Stimulated activated CD4-positive, alpha-beta T cell treated with anti-CD3 and anti-CD28 coated beads, Interleukin-1b, Interleukin-23, amount 100 ng/mL, for 1 hour (primary cell): Measurements from ENCODE around the gene TNXB.
A peak's percentile ranks its signal among the peaks of the same experiment; 100 is the strongest.
"Not testable (repeated sequence)": the region's sequence is repeated elsewhere in the genome, so short reads cannot be mapped to it uniquely, and the experiment has no call there.

Source experiments
- DNase-seq, 2 donors: peaks; one replicate each; pipeline ENCODE4 v3.0.0-alpha.2; 2020; ENCODE audit warnings: low read depth in 2 of 2

TNXB gene

DNA sequence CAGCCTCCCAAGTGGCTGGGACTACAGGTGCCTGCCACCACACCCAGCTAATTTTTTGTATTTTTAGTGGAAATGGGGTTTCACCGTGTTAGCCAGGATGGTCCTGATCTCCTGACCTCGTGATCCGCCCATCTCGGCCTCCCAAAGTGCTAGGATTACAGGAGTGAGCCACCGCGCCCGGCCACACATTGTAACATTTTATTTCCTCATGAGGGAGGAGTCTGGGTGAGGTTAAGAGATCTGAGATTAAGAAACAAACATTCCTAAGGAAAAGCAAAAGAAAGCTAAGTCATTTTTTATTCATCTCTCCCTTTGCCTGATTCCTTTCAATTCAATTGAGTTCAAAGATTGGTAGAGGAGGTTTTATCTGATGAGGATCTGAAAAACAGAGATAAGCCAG, 35.1 kb upstream of the TNXB start:
- DNase-seq, result not testable (repeated sequence)

DNA sequence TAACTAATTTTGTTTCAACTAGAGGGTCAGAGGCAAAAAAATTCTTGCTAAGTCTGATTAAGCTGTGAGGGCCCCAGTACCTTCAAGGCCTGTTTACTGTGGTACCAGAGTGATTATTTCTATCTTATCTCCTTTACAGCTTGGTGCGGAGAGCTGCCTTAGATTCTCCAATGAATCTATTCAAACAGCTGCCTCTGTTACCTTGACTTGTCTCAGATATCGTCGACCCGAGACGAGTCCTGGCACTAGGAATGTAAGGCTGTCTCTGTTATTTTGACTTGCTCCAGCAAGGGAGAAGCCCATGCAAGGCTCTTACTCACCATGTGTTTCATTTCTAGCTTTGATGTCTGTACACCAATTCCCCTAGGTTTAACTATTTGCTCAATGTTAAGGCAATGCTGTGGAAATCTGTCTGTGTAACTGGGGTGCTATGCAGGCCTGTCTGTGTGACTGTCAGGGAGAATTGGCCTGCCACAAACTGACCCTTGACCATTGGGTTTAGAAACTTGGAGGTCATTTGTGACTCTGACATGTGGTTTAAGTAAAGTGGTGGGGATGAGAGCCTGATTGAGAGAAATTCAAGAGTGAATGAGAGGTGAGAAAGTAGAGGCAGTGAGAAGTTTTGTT, 31.4 kb upstream of the TNXB start:
- DNase-seq, result no peak

DNA sequence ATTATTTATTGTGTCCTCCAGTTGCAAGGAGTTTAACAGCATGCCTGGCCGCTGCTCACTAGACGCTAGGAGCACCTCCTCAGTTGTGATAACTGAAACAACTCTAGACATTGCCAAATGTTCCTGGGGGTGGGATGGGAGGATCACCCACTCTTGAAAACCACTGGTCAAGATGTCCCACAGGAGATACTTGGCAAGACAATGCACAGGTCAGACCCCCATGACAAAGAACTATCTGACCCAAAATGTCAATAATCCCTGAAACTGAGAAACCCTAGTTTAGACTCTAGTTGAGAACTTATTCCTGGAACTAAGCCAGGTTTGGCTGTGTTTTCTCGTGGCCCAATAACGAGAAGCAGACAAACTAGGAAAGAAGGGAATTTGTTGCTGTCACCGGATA, 30.5 kb upstream of the TNXB start:
- no peak for DNase-seq

DNA sequence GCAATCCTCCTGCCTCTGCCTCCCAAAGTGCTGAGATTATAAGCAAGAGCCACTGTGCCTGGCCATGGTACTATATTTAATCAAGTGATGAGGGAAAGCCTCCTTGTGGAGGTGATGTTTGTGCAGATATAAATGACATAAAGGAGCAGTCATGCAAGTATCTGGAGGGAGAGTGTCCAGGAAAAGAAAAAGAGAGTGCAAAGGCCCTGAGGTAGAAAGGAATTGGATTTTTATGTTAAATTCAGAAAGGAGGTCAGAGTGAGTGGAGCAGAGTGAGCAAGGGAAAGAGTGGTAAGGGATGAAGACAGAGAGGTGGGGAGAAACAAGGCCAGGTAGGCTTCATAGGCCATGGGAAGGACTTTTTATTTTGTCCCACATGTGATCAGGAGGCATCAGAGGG, 28.3 kb upstream of the TNXB start:
- DNase-seq, result no peak

DNA sequence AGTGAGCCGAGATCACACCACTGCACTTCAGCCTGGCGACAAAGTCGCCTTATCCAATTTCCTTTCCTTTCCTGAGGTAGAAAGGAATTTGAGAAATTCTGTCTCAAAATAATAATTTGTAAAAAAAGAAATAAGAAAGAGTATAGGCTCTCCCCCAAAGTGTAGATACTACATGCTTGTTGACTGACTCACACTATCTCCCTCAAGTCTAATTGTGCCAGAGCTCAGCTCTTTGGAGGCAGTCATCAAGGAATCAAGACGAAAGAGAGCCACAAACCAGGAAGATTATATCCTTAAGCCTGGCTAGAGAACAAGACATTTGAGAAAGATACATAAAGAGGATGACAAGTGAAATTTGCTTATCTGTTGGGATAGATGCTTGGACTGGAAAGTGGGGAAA, 24.6 kb upstream of the TNXB start:
- no peak for DNase-seq

DNA sequence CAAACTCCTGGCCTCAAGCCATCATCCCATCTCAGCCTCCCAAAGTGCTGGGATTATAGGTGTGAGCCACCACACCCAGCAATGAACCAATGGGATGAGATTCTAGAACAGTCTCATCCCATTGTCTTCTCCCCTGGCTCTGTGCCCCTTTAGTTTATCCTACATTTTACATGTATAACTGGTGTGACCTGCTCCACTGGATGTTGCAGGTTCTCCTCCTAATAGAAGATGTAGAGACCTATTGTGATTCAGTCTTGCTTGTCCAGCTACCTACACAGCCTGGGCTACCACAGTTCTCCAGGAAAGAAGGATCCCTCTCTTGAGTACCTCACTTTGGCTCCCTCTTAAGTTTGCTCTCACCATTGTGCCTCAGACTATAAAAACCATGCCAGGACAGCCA, 23.0 kb upstream of the TNXB start:
- DNase-seq, result no peak

DNA sequence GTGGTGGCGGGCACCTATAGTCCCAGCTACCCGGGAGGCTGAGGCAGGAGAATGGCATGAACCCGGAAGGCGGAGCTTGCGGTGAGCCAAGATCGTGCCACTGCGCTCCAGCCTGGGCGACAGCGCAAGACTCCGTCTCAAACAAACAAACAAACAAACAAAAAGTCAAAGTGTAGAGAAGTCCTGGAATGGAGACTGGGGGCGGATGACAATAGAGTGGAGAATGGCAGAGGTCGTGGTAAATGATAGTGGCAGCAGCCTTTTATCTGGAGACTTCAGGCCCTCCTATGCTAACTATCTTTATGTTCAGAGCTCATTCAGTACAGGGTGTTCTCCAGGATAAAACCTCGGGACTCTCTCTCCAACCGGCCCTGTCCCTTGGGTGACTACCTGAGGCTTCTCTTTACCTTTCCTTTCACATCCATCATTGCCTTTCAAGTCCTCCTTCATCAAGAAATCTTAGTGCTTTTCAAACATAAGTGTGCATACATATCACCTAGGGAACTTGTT, 22.4 kb upstream of the TNXB start:
- DNase-seq, result no peak

DNA sequence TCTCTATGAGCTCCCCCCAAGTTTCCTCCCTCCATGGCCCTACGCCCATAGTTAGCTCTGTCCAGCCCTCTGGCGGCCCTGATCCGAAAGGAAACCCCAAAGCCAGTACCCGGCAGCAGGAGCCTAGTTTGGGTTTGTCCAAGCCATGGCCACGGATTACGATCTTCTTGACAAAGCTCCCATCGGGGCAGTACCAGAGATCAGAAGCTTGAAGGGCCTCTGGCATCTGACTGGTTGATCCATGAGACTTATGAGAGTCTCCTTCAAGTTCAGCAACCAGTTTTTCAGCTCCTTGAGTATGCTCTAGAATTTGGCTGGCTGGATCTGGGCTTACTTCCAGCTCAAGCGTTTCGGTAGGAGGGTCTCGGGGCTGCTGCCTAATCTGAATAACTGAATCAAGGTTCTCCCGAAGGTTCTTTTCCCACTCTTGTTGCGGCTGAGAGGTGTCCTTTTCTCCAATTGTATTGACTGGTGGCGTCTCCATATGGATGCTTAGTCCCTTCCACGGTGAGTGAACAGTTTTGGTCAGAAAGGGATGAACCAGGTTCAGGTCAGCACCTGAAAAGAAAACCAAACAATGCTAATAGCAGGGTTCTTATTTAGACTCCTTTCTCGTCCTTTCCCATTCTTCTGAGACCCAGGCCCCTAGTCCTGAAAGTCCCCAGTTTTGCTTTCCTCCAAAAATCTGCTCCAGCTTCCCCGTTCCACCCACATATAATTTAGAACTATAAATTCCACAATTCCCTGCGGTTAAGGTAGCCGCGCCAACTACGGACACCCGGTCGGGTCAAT, 20.4 kb upstream of the TNXB start:
- no peak for DNase-seq

DNA sequence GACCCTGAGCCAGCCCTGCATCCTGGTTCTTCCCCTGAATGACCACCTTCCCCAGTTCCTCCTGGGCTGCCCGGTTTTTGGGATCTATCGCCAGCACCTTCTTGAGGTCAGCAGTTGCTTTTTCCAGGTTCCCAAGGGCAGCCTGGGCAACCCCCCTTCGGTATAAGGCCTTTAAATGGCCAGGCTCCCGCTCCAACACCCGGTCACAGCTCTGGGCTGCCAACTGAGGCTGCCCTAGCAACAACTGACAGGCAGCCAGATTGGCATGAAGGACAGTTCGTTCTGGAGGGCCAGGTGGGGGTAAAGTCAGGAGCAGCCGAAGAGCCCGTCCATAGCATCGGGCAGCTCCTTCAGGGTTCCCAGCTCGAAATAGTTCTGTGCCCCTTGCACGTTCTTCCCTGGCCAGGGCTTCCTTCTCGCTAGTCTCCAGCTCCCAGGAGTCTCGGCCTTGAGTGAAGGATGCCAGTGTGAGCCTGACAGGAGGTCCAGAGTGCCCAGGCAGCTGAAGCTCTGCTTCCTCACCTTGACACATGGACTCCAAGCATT, 19.7 kb upstream of the TNXB start:
- DNase-seq, result no peak

DNA sequence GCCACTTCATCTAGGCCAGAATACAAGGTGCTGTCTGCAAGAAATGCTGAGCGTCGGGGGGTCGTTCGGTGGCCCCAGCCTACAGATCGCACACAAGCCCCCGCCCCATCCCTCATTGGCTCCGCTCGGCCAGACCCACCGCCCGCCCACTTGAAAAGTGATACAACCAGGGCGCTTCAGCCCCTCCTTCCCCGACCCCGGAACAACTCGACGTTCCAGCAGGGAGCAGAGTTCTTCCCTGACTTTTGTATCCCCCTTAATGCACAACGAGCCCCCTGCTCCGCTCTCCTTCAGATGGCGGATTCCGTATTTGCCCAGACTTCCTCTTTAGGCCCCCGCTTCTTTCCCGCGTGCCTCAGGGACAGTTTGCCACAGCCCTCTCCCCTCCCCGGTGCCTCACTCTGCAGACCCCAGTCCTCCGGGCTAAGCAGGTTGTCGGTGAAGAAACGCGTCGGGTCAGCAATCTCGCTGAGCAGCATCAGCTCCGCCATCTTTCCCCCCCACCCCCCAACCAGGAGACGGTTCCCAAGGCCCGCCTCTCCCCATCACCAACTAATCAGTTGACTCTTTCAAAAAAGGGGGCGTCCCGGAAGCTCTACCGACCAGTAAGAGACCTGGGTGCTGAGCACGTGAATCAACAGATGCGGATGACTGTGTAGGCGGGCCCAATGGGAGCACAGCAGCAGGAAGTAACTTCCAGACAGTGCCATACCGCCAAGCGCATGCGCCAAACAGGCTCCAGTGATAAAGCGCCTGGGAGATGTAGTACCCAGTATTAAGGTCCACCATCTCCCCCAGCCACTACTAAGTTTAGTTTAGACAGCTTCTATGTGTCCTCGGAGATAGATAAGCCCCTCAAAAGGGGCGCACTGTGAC, 18.8 kb upstream of the TNXB start, which contains the start of gene ATF6B:
Gene ATF6B (minus strand): TSS at position 530 of the 876 bp plus-strand sequence. CDS start 39 bp downstream, at position 491.
- peak; percentile 81 to 95 for DNase-seq

DNA sequence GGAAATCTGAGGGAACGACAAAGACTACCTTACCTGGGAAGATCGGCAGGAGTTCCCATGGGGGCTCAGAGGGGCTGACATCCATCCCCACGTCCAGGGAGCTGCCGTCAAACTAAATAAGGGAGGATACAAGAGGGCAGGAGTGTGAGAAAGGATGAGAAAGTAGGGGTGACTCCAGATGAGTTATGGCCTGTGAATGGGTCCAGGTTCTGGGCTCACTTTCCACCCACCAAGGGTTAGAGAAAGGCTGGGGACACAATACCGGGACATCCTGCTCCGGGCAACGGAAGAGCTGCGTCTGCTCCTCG, 18.2 kb upstream of the TNXB start:
- no peak for DNase-seq

DNA sequence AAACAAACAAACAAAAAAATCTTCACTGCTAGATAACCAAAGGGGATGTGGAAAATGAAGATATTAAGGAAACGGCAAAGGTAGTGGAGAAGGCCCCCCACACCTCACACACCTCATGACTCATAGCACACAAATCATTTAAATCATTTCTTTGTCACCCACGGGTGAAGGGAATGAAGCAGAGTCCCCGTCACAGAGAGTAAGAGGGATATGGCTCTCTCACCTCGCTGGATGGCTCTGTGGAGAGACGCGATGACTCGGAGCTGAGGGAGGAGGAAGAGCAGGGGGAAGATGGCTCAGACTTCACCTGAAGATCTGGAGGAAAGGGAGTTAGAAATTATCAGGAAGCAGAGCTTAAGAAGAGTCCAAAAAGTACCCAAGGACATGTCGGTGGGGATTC, 17.7 kb upstream of the TNXB start:
- DNase-seq, result no peak

DNA sequence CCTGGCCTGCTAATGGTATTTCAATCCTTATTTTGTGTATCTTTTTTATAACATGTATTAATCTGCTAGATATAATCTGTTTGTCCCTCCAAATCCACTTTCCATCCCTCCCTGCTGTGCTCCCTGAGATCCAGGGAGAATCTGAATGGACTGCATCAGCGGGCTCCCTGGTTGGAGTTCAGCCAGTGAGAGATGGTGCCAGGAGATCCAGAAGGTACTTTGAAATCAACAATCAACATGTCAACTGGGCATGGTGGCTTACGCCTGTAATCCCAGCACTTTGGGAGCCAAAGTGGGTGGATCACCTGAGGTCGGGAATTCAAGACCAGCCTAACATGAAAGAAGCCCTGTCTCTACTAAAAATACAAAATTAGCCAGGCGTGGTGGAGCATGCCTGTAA, 14.5 kb upstream of the TNXB start:
- no peak for DNase-seq

DNA sequence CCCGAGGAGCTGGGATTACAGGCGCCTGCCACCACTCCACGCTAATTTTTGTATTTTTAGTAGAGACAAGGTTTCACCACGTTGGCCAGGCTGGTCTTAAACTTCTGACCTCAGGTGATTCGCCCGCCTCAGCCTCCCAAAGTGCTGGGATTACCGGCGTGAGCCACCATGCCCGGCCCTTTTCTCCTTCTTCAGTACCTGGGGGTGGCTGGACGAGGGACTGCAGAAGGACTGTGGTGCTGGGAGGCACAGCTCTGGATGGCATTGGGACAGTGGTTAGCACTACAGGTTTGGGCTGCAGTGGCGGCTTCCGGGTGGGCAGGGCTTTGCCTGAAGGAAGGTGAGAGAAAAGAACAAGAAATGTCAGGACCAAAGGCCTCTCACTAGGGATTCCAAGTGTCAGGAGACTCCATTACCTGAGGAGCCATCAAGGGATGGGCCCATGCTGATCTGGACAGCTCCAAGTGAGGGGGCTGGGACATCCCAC, 11.5 kb upstream of the TNXB start:
- no peak for DNase-seq

DNA sequence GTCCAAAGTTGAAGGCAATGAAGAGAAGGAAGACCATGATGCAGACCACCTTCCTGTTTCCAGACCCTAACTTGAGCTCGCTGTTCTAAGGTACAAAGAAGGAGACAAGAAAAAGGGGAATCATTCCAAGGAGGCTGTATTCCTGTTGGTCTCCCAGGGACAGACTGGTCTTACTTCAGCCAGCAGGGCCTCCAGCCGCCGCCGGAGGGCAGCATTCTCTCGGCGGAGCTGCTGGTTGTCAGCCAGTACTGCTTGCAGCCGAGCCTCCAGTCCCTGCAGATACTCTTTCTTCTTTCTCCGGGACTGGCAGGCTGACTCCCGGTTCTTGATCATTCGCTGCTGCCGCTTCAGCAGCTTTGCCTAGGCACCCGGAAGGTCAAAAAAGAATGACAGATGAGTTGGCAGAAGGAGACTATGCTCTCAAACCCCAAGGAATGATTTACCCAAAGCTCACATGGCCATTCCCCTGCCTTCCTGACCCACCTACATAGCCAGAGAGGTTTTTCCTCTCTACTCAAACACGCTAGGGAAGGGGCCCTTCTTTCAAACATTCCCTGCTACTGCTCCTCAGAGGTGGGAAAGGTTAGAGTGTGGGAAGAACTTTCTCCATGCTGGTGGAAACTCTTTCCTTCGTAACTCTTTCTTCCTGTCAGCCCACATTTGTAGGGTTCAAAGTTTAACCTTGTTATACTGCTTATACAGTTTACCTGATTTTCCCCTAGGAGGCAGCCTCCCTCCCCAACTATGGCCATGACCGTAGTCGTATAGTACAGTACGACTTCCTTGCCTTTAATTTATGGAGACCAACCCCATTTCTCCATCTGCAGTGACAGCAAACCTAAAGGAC, 9.9 kb upstream of the TNXB start:
- peak; percentile 31 to 33 for DNase-seq

DNA sequence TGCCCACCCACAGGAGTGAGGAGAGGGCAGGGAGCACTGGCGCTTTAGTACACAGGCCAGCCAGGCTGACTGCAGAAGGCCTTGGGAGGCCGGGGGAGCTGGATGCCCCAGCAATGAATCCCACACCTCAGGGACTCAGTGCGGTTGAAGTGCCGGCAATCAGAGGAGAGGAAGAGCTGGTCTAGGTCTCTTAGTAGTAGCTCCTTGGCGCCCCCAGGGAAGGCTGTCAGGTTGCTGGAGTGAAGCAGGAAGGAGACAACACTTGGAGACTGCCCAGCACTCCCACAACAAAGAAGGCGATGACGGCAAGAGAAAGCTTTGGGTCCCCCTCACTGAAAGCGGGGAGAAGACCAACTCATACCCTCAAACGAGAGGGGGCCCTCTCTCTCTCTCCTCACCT, 8.3 kb upstream of the TNXB start:
- DNase-seq, result no peak

DNA sequence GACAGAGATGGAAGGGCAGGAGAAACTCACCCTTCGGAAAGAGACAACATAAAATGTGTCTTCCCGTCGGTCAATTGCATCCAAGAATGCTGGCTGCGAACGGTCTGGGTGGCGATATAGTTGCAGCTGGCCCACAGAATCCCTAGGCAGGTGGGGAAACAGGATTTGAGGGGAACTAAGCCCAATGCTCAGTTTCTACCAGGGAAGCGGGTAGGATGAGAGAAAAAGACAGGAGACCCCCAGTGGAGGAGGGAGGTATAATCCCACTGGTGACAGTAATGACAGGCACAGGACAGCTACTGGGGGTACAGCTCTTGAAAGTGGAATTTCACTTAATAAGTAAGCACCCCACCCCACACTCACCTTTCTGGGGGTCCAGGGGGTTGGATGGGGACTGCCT, 7.5 kb upstream of the TNXB start:
- DNase-seq, result no peak

DNA sequence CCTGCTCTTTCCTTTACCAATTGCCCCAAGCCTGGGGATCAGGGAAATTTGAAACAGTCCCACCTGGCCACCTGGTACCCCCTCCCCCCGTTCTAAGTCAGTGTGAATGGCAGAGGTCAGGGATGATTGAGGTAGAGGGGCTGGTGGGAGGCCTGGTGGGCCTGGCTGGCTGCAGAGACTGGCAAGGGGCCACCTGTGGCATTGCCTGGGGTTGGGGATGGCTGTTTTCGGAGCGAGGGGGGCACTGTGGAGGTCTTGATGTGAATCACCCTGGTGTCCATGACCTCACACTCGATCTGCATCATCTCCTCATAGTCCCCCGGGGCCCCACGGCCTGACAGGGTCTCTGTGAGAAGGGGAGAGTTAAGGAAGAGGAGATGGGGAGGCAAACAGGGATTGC, 6.5 kb upstream of the TNXB start:
- no peak for DNase-seq

DNA sequence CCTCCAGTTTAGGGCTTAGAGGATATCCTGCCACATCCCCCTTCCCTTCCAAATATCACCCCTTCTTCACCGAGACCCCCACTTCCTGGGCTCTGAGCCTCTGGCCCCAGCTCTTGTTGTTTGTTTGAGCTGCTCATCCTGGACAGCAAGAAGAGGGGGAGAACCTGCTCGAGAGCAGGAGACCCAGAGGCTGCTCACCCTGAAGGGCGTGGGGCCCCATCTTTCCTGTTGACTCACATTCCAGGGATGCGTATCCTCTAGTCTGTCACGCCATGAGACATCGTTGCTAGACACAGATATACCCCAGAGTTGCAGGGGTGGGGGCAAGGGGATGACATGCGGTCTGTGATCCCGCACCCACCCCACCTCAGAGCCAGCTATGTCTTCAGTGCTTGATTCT, 5.7 kb upstream of the TNXB start:
- DNase-seq, result no peak

DNA sequence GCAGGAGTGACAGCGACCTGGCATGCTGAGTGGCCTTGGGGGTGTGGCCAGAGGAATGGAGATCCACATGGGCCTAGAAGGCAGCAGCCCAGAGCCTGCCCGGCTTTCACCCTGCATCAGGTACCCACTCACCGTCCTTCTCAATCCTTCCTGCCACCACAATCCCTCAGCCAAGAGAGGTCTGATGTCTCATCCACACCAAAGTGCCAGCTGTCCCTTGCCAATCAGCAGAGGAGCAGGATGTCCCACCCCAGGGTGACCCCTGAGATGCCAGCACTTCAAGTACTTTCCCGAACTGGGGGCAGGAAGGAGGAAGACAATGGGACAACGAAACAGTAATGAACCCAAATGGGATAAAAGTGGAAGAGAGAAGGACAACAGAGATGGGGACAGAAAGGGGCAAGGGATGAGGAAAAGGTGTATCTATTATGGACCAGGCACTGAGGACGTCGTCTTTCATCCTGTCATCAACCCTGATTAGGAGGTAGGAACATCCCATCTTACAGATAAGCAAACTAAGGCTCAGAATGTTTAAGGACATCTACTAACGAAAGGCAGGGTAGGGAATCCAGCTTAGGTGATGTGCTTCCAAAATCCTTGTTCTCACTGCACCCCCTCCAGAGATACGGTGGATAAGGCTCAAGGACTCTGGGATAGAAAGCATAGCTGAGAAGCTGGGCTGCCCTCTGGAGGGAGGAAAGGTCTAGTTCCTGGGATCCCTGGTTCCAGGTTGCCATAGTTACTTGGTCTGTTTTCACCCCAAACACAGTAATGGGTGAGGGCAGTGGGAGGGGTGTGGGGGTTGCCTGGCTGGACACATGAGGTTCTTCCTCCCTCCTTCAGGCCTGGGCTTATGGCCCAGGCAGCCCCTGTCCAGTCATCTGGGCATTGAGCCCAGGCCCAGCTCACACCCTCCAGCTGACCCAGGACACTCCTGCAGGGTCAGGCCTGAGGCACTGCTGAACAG, 4.5 kb upstream of the TNXB start:
- DNase-seq, result no peak
